ENCODE data around the gene COX6A1.
"Not testable (repeated sequence)": the region's sequence is repeated elsewhere in the genome, so short reads cannot be mapped to it uniquely, and the experiment has no call there.

The COX6A1 gene

GRCh38 chr12:120480211-120480610, 42.3 kb downstream of the COX6A1 start:
- Histone ChIP-seq H3K4me1 (ENCODE audit: control insufficient read depth, insufficient read depth, low read length) (no peaks in the 10 kb centered on the region), H3K36me3 (ENCODE audit: control insufficient read depth, insufficient read depth, low read length) (no peaks in the 10 kb centered on the region), H3K27ac (ENCODE audit: low read length) (no peak overlapping the region), H3K9me3 (ENCODE audit: control insufficient read depth, insufficient read depth, low read length) (no peaks in the 10 kb centered on the region), H3K27me3 (ENCODE audit: control insufficient read depth, insufficient read depth, low read length) (no peaks in the 10 kb centered on the region), H3K4me3 (ENCODE audit: low read length) (no peak overlapping the region)
- DNase-seq (ENCODE audit: low read depth, low spot score), result no peak
- no CpG with 5 or more reads among the region's 1 CpG for WGBS (ENCODE audit: insufficient coverage, insufficient read length)

GRCh38 chr12:120481022-120481767, 43.3 kb downstream of the COX6A1 start:
- Histone ChIP-seq H3K4me1 (ENCODE audit: control insufficient read depth, insufficient read depth, low read length) (no peaks in the 10 kb centered on the region), H3K27ac (ENCODE audit: low read length) (no peak overlapping the region), H3K4me3 (ENCODE audit: low read length) (no peak overlapping the region), H3K36me3 (ENCODE audit: control insufficient read depth, insufficient read depth, low read length) (no peaks in the 10 kb centered on the region), H3K9me3 (ENCODE audit: control insufficient read depth, insufficient read depth, low read length) (no peaks in the 10 kb centered on the region), H3K27me3 (ENCODE audit: control insufficient read depth, insufficient read depth, low read length) (no peaks in the 10 kb centered on the region)
- no peak for DNase-seq (ENCODE audit: low read depth, low spot score)
- WGBS (ENCODE audit: insufficient coverage, insufficient read length), result no CpG with 5 or more reads among the region's 9 CpGs

- no peak for DNase-seq (ENCODE audit: low read depth, low spot score)
- H3K9me3 ChIP-seq (ENCODE audit: control insufficient read depth, insufficient read depth, low read length), result no peaks in the 10 kb centered on the region
- no CpG with 5 or more reads among the region's 1 CpG for WGBS (ENCODE audit: insufficient coverage, insufficient read length)
These were observed 45.7 kb downstream of the COX6A1 start for GRCh38 chr12:120483621-120484020.

GRCh38 chr12:120485961-120486881, 48.3 kb downstream of the COX6A1 start:
- Histone ChIP-seq H3K27me3 (ENCODE audit: control insufficient read depth, insufficient read depth, low read length) (no peaks in the 10 kb centered on the region), H3K9me3 (ENCODE audit: control insufficient read depth, insufficient read depth, low read length) (no peaks in the 10 kb centered on the region), H3K4me3 (ENCODE audit: low read length) (no peak overlapping the region), H3K36me3 (ENCODE audit: control insufficient read depth, insufficient read depth, low read length) (no peaks in the 10 kb centered on the region), H3K4me1 (ENCODE audit: control insufficient read depth, insufficient read depth, low read length) (no peaks in the 10 kb centered on the region), H3K27ac (ENCODE audit: low read length) (no peak overlapping the region)
- WGBS (ENCODE audit: insufficient coverage, insufficient read length), result no CpG with 5 or more reads among the region's 7 CpGs
- no peak for DNase-seq (ENCODE audit: low read depth, low spot score)

More at GRCh38 chr12:120483621-120484020, 45.7 kb downstream of the COX6A1 start:
- Histone ChIP-seq H3K4me1 (ENCODE audit: control insufficient read depth, insufficient read depth, low read length) (no peaks in the 10 kb centered on the region), H3K36me3 (ENCODE audit: control insufficient read depth, insufficient read depth, low read length) (no peaks in the 10 kb centered on the region), H3K27me3 (ENCODE audit: control insufficient read depth, insufficient read depth, low read length) (no peaks in the 10 kb centered on the region), H3K4me3 (ENCODE audit: low read length) (no peak overlapping the region), H3K27ac (ENCODE audit: low read length) (no peak overlapping the region)

GRCh38 chr12:120487552-120487951, 49.6 kb downstream of the COX6A1 start:
- not testable (repeated sequence) for H3K4me1 ChIP-seq (ENCODE audit: control insufficient read depth, insufficient read depth, low read length); H3K27ac ChIP-seq (ENCODE audit: low read length); DNase-seq (ENCODE audit: low read depth, low spot score); H3K9me3 ChIP-seq (ENCODE audit: control insufficient read depth, insufficient read depth, low read length); H3K27me3 ChIP-seq (ENCODE audit: control insufficient read depth, insufficient read depth, low read length); H3K4me3 ChIP-seq (ENCODE audit: low read length); H3K36me3 ChIP-seq (ENCODE audit: control insufficient read depth, insufficient read depth, low read length)
- WGBS (ENCODE audit: insufficient coverage, insufficient read length), result no CpG with 5 or more reads among the region's 7 CpGs

- H3K4me3 ChIP-seq (ENCODE audit: low read length), result no peak overlapping the region
- no peak for DNase-seq (ENCODE audit: low read depth, low spot score)
- H3K27ac ChIP-seq (ENCODE audit: low read length), result no peak overlapping the region
- no peaks in the 10 kb centered on the region for H3K4me1 ChIP-seq (ENCODE audit: control insufficient read depth, insufficient read depth, low read length)
- WGBS (ENCODE audit: insufficient coverage, insufficient read length), result no CpG with 5 or more reads among the region's 5 CpGs
- no peaks in the 10 kb centered on the region for H3K27me3 ChIP-seq (ENCODE audit: control insufficient read depth, insufficient read depth, low read length)
- H3K9me3 ChIP-seq (ENCODE audit: control insufficient read depth, insufficient read depth, low read length), result no peaks in the 10 kb centered on the region
- H3K36me3 ChIP-seq (ENCODE audit: control insufficient read depth, insufficient read depth, low read length), result no peaks in the 10 kb centered on the region
These were observed 50.2 kb downstream of the COX6A1 start for GRCh38 chr12:120488057-120488640.

- WGBS (ENCODE audit: insufficient coverage, insufficient read length), result no CpG with 5 or more reads among the region's 4 CpGs
These were observed 51.1 kb downstream of the COX6A1 start for GRCh38 chr12:120489018-120489417.

GRCh38 chr12:120490325-120490724, 52.4 kb downstream of the COX6A1 start:
- Histone ChIP-seq H3K27me3 (ENCODE audit: control insufficient read depth, insufficient read depth, low read length) (no peaks in the 10 kb centered on the region), H3K4me3 (ENCODE audit: low read length) (no peak overlapping the region), H3K9me3 (ENCODE audit: control insufficient read depth, insufficient read depth, low read length) (no peaks in the 10 kb centered on the region), H3K27ac (ENCODE audit: low read length) (no peak overlapping the region), H3K4me1 (ENCODE audit: control insufficient read depth, insufficient read depth, low read length) (no peaks in the 10 kb centered on the region), H3K36me3 (ENCODE audit: control insufficient read depth, insufficient read depth, low read length) (no peaks in the 10 kb centered on the region)
- no peak for DNase-seq (ENCODE audit: low read depth, low spot score)
- WGBS (ENCODE audit: insufficient coverage, insufficient read length), result no CpG with 5 or more reads among the region's 5 CpGs

More at GRCh38 chr12:120489018-120489417, 51.1 kb downstream of the COX6A1 start:
- Histone ChIP-seq H3K27me3 (ENCODE audit: control insufficient read depth, insufficient read depth, low read length) (no peaks in the 10 kb centered on the region), H3K36me3 (ENCODE audit: control insufficient read depth, insufficient read depth, low read length) (no peaks in the 10 kb centered on the region), H3K4me3 (ENCODE audit: low read length) (no peak overlapping the region), H3K9me3 (ENCODE audit: control insufficient read depth, insufficient read depth, low read length) (no peaks in the 10 kb centered on the region), H3K4me1 (ENCODE audit: control insufficient read depth, insufficient read depth, low read length) (no peaks in the 10 kb centered on the region), H3K27ac (ENCODE audit: low read length) (no peak overlapping the region)
- no peak for DNase-seq (ENCODE audit: low read depth, low spot score)

Data from iPS DF 6.9 (cell line).